Erythroblast (primary cell): ENCODE results near the gene ARID1B.

Experiments
- GATA1 ChIP-seq: IDR thresholded peaks from 2 replicates; pipeline ENCODE4 v1.6.1; 2011; ENCODE audit warnings: low read depth, mild to moderate bottlenecking, control low read depth, low read length, moderate library complexity
- POLR2A ChIP-seq: IDR thresholded peaks from 2 replicates; pipeline ENCODE4 v1.6.1; 2011; ENCODE audit warnings: mild to moderate bottlenecking, low read length

DNA sequence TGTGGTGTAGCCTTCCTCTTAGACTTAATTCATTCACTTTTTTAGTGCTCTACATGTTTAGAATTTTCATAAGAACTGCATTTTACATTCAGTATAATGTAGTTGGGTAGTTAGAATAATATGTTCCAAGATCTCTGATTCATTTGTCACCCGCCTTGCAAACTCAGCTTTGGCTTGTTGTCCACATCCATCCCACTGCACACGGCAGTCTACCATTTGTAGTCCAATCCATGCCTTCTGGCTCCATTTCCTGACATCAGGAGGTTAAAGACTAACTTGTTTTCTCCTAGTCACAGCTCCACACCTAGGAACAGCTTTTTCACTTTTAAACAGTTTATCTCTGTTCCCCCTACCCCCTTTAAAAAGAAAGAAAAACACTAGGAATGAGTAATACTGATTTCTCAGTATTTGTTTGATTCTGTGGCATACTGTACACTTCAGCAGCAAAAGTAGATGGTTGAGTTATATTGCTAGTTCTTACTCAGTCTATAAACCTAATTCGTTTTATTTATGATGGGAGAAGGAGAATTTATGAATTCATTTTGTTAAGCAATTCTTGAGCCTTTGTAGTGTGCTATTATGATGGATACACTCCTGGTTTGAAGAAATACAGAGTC, 180.9 kb downstream of the ARID1B start:
- no peak for TF ChIP-seq POLR2A
- TF ChIP-seq GATA1 = no peak
